Measurements from ENCODE around the gene KAZN. TPM values are rescaled to one million over a fixed set of nuclear protein-coding genes. Genes with fewer than 3 reads are reported as not detected.

The KAZN gene
- total RNA-seq, 1 donor from 2014 or later = 9.4 TPM

GRCh38 chr1:14759042-14759818, 160.7 kb downstream of the KAZN start:
- Histone ChIP-seq H3K36me3 (ENCODE audit: insufficient read depth, low read length) (no peaks in the 10 kb centered on the region), H3K79me2 (ENCODE audit: insufficient read depth, low read length) (no peaks in the 10 kb centered on the region), H3K4me3 (ENCODE audit: insufficient read depth, low read depth, low read length) (no peak overlapping the region), H3K27ac (ENCODE audit: low read depth, low read length) (no peak overlapping the region), H4K20me1 (ENCODE audit: insufficient read depth, low read length) (no peaks in the 10 kb centered on the region), H3K9ac (ENCODE audit: low read length) (no peak overlapping the region), H3K9me3 (ENCODE audit: insufficient read depth, low read depth, low read length) (no peaks in the 10 kb centered on the region), H2AFZ (ENCODE audit: low read depth, low read length) (no peak overlapping the region), H3K27me3 (ENCODE audit: insufficient read depth, low read length) (peaks cover 15% of the 10 kb centered on the region), H3K4me1 (ENCODE audit: insufficient read depth, low read length) (no peaks in the 10 kb centered on the region), H3K4me2 (ENCODE audit: low read length) (no peak overlapping the region)
- DNase-seq (ENCODE audit: low read depth) (no peak), FAIRE-seq (no peak)
- TF ChIP-seq, protein P1, sequence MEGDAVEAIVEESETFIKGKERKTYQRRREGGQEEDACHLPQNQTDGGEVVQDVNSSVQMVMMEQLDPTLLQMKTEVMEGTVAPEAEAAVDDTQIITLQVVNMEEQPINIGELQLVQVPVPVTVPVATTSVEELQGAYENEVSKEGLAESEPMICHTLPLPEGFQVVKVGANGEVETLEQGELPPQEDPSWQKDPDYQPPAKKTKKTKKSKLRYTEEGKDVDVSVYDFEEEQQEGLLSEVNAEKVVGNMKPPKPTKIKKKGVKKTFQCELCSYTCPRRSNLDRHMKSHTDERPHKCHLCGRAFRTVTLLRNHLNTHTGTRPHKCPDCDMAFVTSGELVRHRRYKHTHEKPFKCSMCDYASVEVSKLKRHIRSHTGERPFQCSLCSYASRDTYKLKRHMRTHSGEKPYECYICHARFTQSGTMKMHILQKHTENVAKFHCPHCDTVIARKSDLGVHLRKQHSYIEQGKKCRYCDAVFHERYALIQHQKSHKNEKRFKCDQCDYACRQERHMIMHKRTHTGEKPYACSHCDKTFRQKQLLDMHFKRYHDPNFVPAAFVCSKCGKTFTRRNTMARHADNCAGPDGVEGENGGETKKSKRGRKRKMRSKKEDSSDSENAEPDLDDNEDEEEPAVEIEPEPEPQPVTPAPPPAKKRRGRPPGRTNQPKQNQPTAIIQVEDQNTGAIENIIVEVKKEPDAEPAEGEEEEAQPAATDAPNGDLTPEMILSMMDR (IDR thresholded peaks at IDR 0.05; ENCODE audit: insufficient read depth, low read depth, low read length) = no peak
- no peak for TF ChIP-seq EZH2 (IDR thresholded peaks at IDR 0.05; ENCODE audit: insufficient read depth, low read length)
- Mint-ChIP-seq H3K27ac (ENCODE audit: unreplicated experiment) (no peak overlapping the region), H3K36me3 (ENCODE audit: low read depth, unreplicated experiment) (no peaks in the 10 kb centered on the region), H3K4me1 (ENCODE audit: low read depth, unreplicated experiment) (peaks cover 2% of the 10 kb centered on the region), H3K27me3 (ENCODE audit: low read depth, unreplicated experiment) (peaks cover 36% of the 10 kb centered on the region), H3K9me3 (ENCODE audit: unreplicated experiment) (no peaks in the 10 kb centered on the region), H3K4me3 (ENCODE audit: unreplicated experiment) (no peak overlapping the region)

- H3K27ac ChIP-seq (ENCODE audit: low read depth, low read length) = no peak overlapping the region
- Mint-ChIP-seq H3K9me3 (ENCODE audit: unreplicated experiment) (no peaks in the 10 kb centered on the region), H3K4me3 (ENCODE audit: unreplicated experiment) (no peak overlapping the region), H3K36me3 (ENCODE audit: low read depth, unreplicated experiment) (no peaks in the 10 kb centered on the region), H3K4me1 (ENCODE audit: low read depth, unreplicated experiment) (peaks cover 2% of the 10 kb centered on the region), H3K27me3 (ENCODE audit: low read depth, unreplicated experiment) (peaks cover 36% of the 10 kb centered on the region), H3K27ac (ENCODE audit: unreplicated experiment) (no peak overlapping the region)
- H3K27me3 ChIP-seq (ENCODE audit: insufficient read depth, low read length) = peaks cover 15% of the 10 kb centered on the region
- H3K9me3 ChIP-seq (ENCODE audit: insufficient read depth, low read depth, low read length) = no peaks in the 10 kb centered on the region
- H4K20me1 ChIP-seq (ENCODE audit: insufficient read depth, low read length) = no peaks in the 10 kb centered on the region
- H3K4me1 ChIP-seq (ENCODE audit: insufficient read depth, low read length) = no peaks in the 10 kb centered on the region
- FAIRE-seq (no peak), DNase-seq (ENCODE audit: low read depth) (no peak)
- TF ChIP-seq EZH2 (IDR thresholded peaks at IDR 0.05; ENCODE audit: insufficient read depth, low read length) = no peak
- TF ChIP-seq, protein P1 (IDR thresholded peaks at IDR 0.05; ENCODE audit: insufficient read depth, low read depth, low read length) = no peak
- H3K36me3 ChIP-seq (ENCODE audit: insufficient read depth, low read length) = no peaks in the 10 kb centered on the region
- no peaks in the 10 kb centered on the region for H3K79me2 ChIP-seq (ENCODE audit: insufficient read depth, low read length)
- H3K4me3 ChIP-seq (ENCODE audit: insufficient read depth, low read depth, low read length) = no peak overlapping the region
- no peak overlapping the region for H3K4me2 ChIP-seq (ENCODE audit: low read length)
- no peak overlapping the region for H2AFZ ChIP-seq (ENCODE audit: low read depth, low read length)
- no peak overlapping the region for H3K9ac ChIP-seq (ENCODE audit: low read length)
Observed at GRCh38 chr1:14759843-14760242, 161.4 kb downstream of the KAZN start.

- no peaks in the 10 kb centered on the region for H4K20me1 ChIP-seq (ENCODE audit: insufficient read depth, low read length)
- FAIRE-seq = no peak
- Mint-ChIP-seq H3K9me3 (ENCODE audit: unreplicated experiment) (peaks cover 2% of the 10 kb centered on the region), H3K4me1 (ENCODE audit: low read depth, unreplicated experiment) (peaks cover 2% of the 10 kb centered on the region), H3K36me3 (ENCODE audit: low read depth, unreplicated experiment) (no peaks in the 10 kb centered on the region), H3K4me3 (ENCODE audit: unreplicated experiment) (no peak overlapping the region), H3K27me3 (ENCODE audit: low read depth, unreplicated experiment) (peaks cover 44% of the 10 kb centered on the region), H3K27ac (ENCODE audit: unreplicated experiment) (no peak overlapping the region)
- no peak overlapping the region for H3K4me2 ChIP-seq (ENCODE audit: low read length)
- no peak overlapping the region for H3K9ac ChIP-seq (ENCODE audit: low read length)
- no peaks in the 10 kb centered on the region for H3K79me2 ChIP-seq (ENCODE audit: insufficient read depth, low read length)
- no peak for TF ChIP-seq EZH2 (IDR thresholded peaks at IDR 0.05; ENCODE audit: insufficient read depth, low read length)
- TF ChIP-seq, protein P1 (IDR thresholded peaks at IDR 0.05; ENCODE audit: insufficient read depth, low read depth, low read length) = no peak
- H3K9me3 ChIP-seq (ENCODE audit: insufficient read depth, low read depth, low read length) = no peaks in the 10 kb centered on the region
- H3K36me3 ChIP-seq (ENCODE audit: insufficient read depth, low read length) = no peaks in the 10 kb centered on the region
- peaks cover 15% of the 10 kb centered on the region for H3K27me3 ChIP-seq (ENCODE audit: insufficient read depth, low read length)
- DNase-seq (ENCODE audit: low read depth) = no peak
- no peak overlapping the region for H2AFZ ChIP-seq (ENCODE audit: low read depth, low read length)
- H3K4me3 ChIP-seq (ENCODE audit: insufficient read depth, low read depth, low read length) = no peak overlapping the region
- no peak overlapping the region for H3K27ac ChIP-seq (ENCODE audit: low read depth, low read length)
- H3K4me1 ChIP-seq (ENCODE audit: insufficient read depth, low read length) = no peaks in the 10 kb centered on the region
Observed at GRCh38 chr1:14760780-14761179, 162.3 kb downstream of the KAZN start.
